Liver (tissue), 3 donors: ENCODE measurements around the gene KIF12.

Experiments
- ATF3 ChIP-seq: IDR thresholded peaks from 2 replicates; pipeline ENCODE4 v1.6.1; 2016; ENCODE audit warnings: antibody characterized with exemption
- CTCF ChIP-seq: fragments of 150-350 bp; IDR thresholded peaks from 2 replicates; pipeline ENCODE4 v1.5.1; 2017; ENCODE audit warnings: improper control_type of control experiment, low read depth, low read length; ENCODE audit not compliant: missing input control
- EGR1 ChIP-seq, 2 donors: IDR thresholded peaks; 2 replicates each; pipeline ENCODE4 v1.6.1; 2016 to 2018; ENCODE audit warnings: antibody characterized with exemption in 2 of 2, low read depth in 2 of 2
- RAD21 ChIP-seq, 2 donors: IDR thresholded peaks; 2 replicates each; pipeline ENCODE4 v1.6.1; 2016; ENCODE audit warnings: antibody characterized with exemption in 2 of 2, mild to moderate bottlenecking in 2 of 2
- TF ChIP-seq, protein P1 (sequence below): IDR thresholded peaks from 2 replicates; pipeline ENCODE4 v1.6.1; 2016; ENCODE audit warnings: antibody characterized with exemption, mild to moderate bottlenecking
- donor health status: healthy.
- donor health status: healthy.

- TF ChIP-seq, protein P1, sequence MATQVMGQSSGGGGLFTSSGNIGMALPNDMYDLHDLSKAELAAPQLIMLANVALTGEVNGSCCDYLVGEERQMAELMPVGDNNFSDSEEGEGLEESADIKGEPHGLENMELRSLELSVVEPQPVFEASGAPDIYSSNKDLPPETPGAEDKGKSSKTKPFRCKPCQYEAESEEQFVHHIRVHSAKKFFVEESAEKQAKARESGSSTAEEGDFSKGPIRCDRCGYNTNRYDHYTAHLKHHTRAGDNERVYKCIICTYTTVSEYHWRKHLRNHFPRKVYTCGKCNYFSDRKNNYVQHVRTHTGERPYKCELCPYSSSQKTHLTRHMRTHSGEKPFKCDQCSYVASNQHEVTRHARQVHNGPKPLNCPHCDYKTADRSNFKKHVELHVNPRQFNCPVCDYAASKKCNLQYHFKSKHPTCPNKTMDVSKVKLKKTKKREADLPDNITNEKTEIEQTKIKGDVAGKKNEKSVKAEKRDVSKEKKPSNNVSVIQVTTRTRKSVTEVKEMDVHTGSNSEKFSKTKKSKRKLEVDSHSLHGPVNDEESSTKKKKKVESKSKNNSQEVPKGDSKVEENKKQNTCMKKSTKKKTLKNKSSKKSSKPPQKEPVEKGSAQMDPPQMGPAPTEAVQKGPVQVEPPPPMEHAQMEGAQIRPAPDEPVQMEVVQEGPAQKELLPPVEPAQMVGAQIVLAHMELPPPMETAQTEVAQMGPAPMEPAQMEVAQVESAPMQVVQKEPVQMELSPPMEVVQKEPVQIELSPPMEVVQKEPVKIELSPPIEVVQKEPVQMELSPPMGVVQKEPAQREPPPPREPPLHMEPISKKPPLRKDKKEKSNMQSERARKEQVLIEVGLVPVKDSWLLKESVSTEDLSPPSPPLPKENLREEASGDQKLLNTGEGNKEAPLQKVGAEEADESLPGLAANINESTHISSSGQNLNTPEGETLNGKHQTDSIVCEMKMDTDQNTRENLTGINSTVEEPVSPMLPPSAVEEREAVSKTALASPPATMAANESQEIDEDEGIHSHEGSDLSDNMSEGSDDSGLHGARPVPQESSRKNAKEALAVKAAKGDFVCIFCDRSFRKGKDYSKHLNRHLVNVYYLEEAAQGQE = no peak
- TF ChIP-seq CTCF (no peak), RAD21 (IDR thresholded peaks at IDR 0.05) (no peak), EGR1 (IDR thresholded peaks at IDR 0.05; ENCODE audit: low read depth in 2 of 2) (no peak), ATF3 (no peak)
Observed at GRCh38 chr9:114126247-114127060, 27.4 kb upstream of the KIF12 start.
